HG03558 (cell line): ENCODE data around the gene LY6G6C.

Experiments
- ATAC-seq: cut with Tn5 transposase; IDR thresholded peaks from one replicate; pipeline ENCODE4 v1.9.1; 2021; ENCODE audit warnings: moderate number of reproducible peaks; ENCODE audit not compliant: unreplicated experiment; ENCODE audit errors: extremely low read depth

LY6G6C gene

GRCh38 chr6:31727717-31728671 lies 6.4 kb upstream of the LY6G6C start:
- no peak for ATAC-seq

- no peak for ATAC-seq
Observed at GRCh38 chr6:31727034-31727716, 5.6 kb upstream of the LY6G6C start.

DNA sequence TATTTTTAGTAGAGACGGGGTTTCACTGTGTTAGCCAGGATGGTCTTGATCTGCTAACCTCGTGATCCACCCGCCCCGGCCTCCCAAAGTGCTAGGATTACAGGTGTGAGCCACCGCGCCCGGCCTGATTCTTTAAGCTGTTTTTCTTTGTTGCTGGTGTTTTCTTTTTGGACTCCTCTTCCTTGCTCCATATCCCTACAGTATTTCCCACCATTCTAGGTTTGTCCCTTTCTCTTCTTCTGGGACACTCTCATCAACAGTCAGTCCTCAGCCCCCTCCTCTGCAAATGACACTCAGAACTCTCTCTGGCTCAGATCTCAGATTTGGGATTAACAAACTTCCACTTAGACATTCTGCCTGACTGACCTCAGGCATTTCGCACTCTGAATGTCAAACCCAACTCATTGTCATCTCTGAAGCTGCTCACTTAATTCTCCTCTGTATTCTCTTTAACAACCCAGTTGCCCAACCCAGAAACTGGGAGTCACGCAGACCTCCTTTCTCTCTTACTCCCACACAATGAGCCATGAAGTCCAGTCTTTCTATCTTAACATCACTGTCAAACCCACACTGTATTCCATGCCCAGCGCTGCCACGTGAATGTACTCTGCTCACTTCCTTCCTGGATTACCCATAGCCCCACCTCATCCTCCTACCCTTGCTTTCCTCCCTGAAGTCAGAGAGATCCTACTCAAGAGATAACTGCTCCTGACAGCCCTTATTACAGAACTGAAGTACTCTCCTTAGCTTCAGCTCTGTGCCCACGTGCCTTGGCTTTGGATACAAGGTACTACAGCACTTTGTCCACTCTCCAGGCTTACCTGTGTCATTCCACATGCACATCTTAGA lies 4.2 kb upstream of the LY6G6C start:
- no peak for ATAC-seq

- ATAC-seq = no peak
Observed at GRCh38 chr6:31723980-31724691, 2.6 kb upstream of the LY6G6C start.

- no peak for ATAC-seq
Observed at GRCh38 chr6:31723245-31723979, 1.9 kb upstream of the LY6G6C start, which contains the start of gene MPIG6B. Gene MPIG6B (plus strand): TSS chr6:31723373. CDS start chr6:31723384, 11 bp downstream.

GRCh38 chr6:31722173-31722572 lies 627 bp upstream of the LY6G6C start:
- ATAC-seq = no peak

- no peak for ATAC-seq
Observed at GRCh38 chr6:31720196-31720770, 1.3 kb downstream of the LY6G6C start.

DNA sequence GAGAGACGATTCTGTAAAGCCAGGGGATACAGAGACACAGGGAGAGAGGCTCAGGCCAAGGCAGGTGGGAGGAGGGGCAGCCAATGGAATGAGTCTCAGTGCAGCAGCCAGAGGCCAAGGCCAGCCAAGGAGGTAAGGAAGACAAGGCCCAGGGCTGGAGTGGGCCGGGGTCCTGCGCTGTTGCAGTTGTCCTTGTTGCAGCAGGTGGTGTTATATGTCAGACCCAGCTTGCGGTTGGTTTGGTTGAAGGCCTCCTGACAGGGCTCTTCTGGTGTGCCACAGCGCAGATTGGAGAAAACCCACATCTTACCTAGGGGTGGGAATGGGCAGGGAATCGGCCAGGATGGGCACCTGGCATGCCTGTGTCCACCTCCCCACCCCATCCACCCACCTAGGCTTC lies 2.5 kb downstream of the LY6G6C start:
- no peak for ATAC-seq

DNA sequence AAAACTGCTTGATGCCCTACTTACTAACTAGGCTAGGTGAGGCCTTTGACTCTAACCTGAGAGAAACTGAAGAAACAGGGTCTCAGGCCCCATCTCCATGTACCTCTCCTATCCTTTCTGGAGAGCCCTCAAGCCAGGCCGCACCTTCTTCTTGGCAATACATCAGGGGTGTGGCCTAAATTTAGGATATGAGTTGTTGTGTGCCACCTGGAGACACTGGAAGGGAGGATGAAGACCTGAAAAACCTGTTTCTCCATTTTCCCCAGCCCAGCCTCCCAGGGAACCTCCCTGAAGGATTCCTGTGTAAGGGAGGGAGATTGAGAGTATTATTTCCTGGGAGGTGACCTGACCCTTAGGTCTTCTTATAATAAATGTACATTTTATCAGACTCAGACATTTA lies 3.3 kb downstream of the LY6G6C start:
- ATAC-seq = no peak

- ATAC-seq = no peak
Observed at GRCh38 chr6:31717499-31718222, 3.9 kb downstream of the LY6G6C start.

GRCh38 chr6:31715022-31715958 lies 6.3 kb downstream of the LY6G6C start, which contains the start of gene LY6G6D:
Gene LY6G6D (plus strand): TSS chr6:31715348. CDS start chr6:31715356, 8 bp downstream.
- ATAC-seq = no peak

- no peak for ATAC-seq
Observed at GRCh38 chr6:31713991-31714684, 7.4 kb downstream of the LY6G6C start.

DNA sequence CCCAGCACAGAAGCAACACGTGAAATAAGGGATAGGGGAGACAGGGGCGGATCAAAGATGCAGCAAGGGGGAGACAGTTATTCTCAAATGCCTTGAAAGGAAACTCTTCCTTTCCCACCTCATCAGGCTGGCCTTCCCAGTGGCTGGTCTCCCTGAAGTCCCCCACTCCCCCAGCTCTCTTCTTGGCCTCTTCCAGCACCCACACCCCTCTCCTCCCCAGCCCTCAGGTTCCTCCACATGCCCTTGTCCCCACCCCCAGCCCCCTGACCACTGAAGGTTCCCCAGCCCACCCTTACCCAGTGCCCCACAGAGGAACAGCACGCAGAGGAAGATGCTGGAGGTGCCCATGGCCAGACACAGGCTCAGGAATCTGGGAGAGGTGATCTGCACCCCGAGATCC lies 8.1 kb downstream of the LY6G6C start:
- ATAC-seq = no peak

DNA sequence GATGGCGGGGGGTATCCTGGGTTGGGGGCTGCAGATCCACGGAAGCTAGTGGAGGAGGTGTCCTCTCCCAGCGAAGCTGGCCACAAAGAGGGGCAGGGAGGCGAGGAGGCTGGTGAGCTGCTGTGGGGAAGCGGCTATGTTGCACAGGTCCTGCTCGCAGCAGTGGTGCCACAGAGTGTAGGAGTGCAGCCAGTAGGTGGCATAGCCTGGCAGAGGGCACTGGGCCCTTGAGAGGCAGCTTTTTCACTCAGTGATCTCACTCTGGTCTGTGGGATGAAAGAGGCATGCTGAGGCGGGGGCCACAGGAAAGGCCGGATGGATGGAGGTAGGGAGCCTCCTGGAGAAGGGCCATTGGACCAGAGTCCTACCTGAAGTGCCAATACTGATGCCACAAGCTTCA lies 9.2 kb downstream of the LY6G6C start:
- no peak for ATAC-seq

DNA sequence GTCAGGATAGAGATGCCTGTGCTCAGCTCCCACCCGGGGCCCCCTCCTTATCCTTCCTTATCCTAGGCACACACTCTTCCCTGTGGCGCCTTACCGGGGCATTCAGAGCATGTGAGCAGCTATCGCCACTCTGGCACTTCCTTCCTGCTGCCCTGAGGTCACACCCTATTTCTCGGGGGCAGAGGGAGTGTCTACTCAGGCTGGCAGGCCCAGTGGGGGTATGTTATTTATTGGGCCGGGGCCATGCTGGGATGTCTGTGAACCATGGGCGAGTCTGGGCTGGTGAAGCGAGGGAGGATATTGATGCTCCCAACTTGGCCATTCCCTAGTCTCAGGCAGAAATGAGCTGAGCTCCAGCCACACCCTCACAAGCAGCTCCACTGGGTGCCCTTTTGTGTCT lies 10.3 kb downstream of the LY6G6C start:
- ATAC-seq = no peak

DNA sequence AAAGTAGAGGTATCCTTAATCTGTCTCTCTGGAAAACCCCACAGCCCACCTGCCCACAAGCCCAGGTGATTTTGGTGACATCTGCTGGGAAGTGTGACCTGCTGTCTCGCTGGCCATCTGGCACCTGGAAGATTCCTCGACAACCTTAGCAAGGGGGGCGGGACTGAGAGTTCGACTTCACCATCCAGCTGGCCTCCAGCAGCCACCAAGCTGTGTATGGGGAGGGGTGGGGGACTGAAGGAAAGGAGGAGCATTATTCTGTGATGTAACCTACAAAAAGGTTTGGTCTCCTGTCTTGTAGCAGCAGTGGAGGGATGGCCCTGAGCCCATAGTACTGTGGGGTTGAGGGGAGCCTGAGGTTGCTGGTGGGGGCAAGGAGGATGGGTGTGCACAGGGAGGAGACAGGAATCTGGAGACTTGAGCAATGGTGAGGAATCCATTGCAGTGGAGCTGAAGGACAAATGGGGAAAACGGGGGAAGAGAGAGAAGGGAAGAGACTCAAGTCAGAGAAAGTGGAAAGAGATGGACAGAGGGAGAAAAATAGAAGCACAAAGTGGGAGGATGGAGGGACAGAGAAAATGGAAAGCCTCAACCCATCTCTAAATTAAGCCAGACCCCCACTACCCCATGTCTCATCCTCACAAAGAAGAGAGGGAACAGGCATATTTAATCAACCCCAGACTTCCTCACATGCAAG lies 10.9 kb downstream of the LY6G6C start:
- ATAC-seq = no peak
